ENCODE measurements around the gene DPY19L1.

DNA sequence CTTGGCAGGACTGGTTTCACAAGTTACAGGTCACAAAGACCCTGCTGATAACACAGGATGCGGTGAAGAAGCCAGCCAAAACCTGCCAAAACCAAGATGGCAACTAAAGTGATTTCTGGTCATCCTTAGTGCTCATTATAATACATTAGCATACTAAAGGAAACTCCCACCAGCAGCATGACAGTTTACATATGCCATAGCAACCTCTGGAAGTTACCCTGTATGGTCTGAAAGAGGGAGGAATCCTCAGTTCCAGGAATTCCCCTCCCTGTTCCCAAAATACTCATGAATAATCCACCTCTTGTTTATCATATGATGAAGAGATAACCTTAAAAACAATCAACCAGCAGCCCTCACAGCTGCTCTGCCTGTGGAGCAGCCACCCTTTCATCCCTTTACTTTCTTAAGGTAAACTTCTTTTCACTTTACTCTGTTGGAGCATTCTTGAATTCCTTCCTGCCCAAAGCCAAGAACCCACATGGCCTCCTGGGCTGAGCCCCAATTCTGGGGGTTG lies 21.9 kb downstream of the DPY19L1 start:
- TF ChIP-seq, protein P1, sequence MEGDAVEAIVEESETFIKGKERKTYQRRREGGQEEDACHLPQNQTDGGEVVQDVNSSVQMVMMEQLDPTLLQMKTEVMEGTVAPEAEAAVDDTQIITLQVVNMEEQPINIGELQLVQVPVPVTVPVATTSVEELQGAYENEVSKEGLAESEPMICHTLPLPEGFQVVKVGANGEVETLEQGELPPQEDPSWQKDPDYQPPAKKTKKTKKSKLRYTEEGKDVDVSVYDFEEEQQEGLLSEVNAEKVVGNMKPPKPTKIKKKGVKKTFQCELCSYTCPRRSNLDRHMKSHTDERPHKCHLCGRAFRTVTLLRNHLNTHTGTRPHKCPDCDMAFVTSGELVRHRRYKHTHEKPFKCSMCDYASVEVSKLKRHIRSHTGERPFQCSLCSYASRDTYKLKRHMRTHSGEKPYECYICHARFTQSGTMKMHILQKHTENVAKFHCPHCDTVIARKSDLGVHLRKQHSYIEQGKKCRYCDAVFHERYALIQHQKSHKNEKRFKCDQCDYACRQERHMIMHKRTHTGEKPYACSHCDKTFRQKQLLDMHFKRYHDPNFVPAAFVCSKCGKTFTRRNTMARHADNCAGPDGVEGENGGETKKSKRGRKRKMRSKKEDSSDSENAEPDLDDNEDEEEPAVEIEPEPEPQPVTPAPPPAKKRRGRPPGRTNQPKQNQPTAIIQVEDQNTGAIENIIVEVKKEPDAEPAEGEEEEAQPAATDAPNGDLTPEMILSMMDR (IDR thresholded peaks at IDR 0.05 in 4 of 5, conservative IDR thresholded peaks at IDR 0.05 in 1 of 5): no peak
- no peak for TF ChIP-seq POLR2A (IDR thresholded peaks at IDR 0.05)
